ENCODE results near the gene DTHD1.
A peak's percentile ranks its signal among the peaks of the same experiment; 100 is the strongest.

DTHD1 gene

DNA sequence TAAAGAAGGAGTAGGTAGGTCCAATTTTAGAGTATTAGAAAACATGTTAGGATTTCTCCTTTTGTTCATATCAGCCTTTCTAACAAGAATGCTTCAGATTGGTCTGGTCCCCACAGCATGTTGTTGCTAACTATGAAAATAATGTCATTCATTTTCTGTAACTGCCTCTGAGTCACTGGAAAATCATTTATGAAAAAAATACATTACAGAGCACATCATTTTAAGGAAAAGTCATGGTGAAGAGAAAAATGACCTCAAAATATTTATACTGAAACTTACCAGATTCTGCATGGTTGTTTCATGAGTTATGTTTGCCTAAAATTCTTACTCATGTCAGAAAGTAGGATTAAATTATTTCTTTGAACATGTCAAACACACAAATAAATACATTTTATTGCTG lies 35.2 kb downstream of the DTHD1 start:
- DNase-seq = no peak

DNA sequence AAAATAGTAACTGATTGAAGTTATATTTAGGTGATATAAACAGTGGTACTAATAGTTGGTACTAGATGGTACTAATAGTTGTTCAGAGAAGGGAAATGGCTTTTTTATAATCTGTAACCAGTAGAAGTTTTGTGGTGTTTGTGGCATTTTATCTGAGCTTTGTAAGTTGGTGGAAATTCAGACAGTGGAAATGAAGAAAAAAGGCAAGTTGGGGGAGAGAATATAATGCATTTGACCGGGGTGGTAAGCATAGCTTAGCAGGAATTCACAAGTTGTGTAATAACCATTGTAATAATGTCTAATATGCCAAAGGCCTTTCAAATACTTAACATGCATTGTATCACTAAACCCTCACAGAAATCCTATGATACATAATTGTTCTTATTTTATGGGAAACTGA lies 36.3 kb downstream of the DTHD1 start:
- peak; percentile 18 for DNase-seq

DNA sequence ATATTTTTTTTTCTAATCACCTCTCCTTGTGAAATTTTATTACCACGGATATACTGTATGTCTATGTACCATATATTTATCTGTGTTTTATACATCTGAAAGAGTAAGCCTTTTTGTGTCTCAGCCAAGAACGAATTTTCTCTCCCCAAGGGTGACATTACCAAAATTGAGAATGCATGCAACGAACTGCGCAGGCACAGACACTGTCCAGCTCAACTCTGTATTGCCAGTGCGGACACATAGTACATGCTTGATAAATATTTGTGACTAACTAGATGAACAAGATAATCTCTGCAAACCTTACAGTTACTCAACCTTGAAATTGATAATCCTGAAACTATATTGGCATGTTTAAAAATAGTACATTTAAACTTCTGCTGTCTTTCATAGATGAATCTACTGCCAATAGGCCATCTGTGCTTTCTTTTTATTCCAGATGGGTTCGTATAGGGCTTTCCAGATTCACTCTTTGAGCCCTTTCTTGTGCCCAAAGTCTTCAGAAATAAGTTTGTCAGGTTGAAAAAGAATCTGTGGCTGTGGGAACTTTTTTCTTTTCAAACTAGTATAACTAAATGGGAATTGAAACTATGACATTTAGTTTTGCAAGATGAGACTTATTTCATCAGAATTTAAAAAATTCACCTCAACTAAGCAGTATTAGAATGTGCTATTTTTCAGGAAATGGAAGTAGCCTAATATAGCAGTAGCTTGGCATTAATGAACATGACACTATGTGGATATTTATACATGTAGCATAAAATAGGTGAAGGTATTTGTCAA lies 38.9 kb downstream of the DTHD1 start:
- DNase-seq = no peak

DNA sequence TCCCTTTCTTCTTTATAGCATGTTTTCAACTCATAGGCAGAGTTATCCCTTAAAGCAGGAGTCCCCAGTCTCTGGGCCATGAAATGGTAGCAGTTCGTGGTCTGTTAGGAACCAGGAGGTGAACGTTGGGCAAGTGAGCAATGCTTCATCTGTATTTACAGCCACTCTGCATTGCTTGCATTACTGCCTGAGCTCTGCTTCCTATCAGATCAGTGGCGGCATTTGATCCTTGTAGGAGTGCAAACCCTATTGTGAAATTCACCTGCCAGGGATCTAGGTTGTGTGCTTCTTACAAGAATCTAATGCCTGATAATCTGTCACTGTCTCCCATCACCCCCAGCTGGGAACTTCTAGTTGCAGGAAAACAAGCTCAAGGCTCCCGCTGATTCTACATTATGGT lies 39.8 kb downstream of the DTHD1 start:
- DNase-seq = no peak

DNA sequence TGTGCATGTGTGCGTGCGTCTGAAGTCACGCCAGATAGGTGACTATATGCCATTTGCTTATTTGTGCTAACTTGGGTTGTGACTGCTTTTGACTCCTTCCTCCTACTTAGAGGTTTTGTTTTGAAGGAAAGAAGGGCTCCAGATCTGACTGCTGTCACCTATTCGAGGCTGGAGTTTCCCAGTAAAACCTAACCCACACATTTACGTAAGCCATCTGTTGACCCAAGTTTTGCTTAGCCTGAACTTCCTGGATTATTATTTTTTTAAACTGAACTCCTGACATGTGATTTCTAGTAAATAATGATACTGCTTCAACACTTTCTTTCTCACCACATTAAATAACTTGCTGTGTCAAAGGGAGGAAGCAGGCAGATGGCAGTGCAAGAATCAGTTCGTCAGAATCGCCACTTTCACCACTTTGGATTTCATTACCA lies 41.5 kb downstream of the DTHD1 start:
- DNase-seq = peak; percentile 79

DNA sequence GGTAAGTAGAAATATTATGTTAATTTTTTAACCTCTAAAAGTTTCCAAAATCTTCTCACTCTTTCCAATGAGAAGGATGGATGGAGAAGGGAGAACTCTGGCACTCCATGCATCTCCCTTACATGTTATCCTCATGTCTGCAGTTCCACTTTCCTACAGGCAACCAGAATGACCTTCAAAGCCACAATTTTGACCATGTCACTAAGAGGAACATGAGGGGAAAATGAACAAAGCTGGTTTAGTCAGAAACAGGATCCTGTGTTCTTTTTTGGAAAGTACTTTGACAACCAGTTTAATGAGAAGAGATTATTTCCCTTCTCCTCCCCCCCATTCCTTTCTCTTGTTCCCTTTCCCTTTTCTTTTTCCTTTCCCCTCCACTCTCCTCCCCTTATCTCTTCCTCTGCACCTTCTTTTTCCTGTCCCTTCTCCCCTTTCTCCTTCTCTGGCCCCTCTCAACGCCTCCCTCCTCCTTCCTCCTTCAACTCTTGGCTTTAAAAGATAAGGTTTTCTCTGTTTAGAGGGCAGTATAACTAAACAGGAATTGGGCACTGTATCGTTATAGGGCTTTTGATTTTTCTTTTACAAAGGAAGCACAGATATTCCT lies 42.5 kb downstream of the DTHD1 start:
- no peak for DNase-seq

DNA sequence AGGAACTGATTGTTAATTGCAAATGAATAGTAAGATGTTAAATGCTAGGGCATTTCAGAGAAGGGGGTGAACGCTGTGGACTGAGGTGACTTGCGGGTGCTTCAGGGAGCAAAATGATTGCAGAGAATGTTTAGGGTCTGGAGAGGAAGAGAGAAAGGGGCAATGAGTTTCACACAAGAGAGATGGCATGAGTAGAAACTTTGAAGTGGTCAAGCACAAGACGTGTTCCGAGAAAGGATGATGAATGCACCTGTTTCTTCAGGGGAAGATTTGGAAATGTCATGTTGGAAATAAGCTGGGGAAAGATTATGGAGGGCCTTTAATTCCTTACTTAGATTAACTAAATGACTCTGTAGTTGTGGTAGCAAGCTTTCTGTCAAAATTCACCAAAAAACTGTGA lies 43.4 kb downstream of the DTHD1 start:
- no peak for DNase-seq

DNA sequence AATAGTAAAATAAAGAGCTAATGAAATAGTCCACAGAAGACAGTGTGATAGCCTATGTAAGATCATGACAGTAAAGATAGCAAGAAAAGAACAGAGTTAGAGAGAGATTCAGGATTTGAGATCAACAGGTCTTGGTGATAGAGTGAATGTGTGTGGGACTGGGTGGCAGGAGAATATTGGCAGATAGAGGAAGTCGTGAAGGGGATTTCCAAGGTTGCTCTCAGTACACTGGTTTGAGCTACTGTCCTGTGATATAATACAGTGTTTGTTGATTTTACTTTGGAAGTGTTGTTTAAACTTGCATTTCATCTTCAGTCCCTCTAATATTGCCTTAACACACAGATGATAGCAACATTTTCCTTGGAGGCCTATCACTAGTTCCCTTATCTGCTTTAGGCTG lies 44.1 kb downstream of the DTHD1 start:
- DNase-seq = peak; percentile 62

DNA sequence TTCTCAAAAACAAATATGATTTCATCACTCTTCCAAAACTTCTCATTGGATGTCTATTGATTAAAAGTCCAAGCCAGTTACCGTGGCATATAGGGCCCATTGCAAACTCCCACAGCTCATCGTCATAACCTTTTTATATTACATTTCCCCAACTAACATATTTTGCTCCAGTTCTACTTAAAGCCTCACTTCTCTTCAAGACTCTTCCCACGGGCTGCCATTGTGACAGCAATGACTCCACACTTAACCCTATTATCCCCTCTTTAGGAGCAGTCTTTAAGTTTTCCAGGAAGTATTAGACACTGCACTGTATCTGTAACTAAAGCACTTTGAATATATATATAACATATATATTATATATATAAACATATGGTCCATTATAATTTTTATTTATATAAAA lies 44.5 kb downstream of the DTHD1 start:
- DNase-seq = no peak

DNA sequence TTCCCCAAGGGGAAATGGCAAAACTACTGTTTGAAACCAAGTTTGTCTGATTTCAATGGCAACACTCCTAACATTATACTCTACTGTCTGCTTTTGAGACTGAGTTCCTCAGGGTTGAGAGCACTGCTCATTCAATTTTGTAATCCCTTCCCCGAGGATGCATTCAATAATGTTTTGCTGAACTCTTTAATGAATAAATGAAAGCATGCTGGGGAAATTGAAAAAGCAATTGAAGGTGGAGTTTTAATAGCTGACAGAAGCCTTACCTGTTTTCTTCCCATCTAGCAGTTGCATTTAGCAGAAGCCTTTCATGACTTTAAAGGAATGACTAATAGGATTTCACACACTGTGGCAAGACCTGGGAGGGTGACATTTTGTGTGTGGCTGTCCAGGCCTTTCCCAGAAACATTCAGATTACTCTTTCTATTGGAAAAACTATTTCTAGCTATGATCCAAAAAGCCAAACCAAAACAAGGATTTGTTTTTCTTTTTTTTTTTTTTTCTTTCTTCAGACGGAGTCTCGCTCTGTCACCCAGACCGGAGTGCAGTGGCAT lies 45.1 kb downstream of the DTHD1 start:
- DNase-seq = no peak

DNA sequence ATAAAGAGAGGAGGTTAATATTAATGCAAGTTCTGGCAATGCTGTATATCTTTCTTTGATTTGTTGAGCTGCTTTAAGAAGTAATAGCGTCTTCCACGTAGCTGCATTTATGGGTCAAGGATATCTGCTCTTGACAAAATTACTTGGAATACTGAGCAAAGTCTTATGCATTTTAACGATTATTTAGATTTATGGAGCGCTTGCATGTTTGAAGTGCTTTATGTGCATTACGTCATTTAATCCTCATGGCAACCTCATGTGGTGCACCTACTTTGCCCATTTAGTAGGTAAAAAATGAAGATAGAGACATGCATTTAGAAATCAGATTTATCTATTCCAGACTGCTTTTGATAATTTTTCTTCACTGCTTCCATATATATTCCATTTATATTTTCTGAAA lies 46.0 kb downstream of the DTHD1 start:
- no peak for DNase-seq

DNA sequence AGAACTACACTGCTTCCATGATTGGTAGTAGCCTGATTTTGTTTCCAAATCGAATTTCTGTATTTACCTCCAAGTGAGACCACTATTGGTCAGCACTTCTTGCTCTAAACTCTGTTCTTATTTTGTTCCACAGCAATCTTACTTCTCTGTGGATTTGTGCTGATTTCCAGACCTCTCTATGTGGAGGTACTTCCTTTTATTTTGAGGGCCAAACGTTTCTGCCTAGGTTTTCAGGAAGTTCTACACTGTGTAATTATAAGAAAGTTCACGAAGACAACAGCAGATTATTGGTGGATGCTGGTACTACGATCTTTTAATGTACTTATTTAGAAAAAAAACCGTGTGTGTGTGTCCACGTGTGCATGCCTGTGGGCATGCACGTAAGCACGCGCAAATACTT lies 46.7 kb downstream of the DTHD1 start:
- no peak for DNase-seq

DNA sequence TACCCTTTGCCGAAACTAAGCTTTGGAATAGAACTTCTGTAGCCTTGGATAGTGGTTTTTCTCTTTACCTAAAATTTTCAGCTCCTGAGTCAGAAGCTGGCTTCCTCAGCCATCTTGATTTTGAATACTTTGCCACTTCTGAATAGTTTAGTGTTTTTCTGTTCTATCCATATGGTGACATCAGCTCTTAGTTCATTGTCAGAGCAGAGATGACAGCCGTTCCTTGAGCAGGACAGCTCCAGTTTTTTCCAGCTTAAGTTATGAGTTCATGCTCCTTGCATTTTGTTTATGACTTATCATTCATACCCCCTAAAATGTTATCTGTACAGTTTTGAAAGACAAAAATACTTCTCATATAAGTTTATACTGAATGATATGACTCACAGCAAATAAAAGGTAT lies 47.8 kb downstream of the DTHD1 start:
- DNase-seq = no peak

DNA sequence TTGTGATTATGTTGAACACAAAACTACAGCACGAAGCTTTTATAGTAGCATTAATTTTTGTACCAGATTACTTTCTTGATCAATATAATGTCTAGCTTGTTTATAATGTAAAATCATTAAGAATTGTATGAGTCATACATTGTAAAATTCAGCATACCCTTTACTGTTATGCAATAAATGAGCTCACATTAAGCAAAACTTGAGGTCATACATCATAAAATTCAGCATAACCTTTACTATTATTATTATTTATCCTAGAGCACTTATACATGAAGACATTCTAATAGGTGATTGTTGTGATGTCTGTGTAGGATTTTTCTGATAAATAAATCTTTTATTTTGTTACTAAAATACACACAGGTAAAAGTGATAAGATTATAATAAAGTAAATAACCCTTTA lies 49.4 kb downstream of the DTHD1 start:
- no peak for DNase-seq

DNA sequence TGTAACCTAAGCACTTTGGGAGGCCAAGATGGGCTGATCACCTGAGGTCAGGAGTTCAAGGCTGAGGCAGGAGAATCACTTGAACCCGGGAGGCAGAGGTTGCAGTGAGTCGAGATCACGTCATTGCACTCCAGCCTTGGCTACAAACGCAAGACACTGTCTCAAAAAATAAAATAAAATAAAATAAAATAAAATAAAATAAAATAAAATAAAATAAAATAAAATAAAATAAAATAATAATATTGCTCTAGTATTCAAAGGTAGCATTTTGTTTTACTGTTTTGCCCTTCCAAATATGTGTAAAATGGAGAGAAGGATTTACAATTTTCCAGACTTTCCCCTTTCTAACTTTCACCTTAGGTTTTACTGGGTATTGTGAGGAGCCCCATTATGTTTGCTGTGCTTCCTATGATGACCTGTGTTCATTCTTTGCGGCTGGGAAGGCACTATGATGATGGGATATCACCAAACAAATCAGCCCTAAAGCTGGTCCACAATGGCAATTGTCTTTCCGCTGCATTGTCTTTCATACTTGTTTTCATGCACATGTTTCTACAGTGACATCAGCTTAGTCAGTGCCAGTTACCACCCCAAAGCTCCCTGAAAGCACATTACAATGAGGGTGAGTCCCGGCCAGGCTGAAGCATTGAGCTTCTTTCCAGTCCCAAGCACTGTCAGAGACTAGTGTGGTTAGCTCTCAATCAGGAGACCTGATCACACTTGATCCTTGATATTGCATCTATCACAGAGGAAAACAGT lies 50.8 kb downstream of the DTHD1 start:
- no peak for DNase-seq

DNA sequence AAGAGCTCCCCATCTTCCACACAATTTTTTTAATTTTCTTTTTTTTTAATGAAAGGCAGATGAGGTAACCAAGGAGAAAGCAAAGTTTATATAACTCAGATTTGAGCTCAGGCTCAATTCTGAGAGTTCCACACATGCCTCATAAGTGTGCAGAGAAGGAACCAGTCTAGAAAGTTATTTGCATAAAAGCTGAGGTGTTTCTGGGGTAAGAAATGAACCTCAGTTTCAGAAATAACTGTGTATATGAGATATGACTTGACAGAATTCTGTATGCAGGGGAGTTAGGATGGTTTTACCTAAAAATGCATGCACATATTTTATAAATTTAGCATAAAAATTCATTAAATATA lies 51.3 kb downstream of the DTHD1 start:
- DNase-seq = no peak

DNA sequence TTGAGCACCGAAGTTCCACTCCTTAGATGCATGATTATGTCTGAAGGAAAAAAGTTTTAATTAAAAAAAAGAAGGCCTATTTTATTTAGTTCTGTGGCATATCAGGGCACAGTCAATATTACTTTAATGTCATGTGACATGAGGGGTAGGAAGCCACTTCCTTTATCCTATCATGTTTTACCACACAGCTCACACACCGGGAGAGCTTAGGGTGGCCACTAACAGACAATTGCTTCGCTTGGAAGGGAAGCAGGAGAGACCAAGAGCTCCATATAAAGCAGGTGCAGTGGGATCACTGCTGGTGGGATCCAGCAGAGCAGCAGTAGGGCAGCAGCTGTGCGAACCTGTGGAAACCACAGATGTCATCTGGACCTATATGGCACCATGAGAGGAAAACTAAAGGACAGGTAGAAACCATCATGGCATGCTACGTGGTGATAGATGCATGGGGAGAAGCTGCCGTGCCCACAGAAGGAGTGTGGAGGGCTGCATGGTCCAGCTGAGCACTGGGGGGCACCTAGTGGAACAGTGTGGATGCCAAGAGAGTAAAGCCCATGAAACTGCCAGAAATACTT lies 52.0 kb downstream of the DTHD1 start:
- no peak for DNase-seq

DNA sequence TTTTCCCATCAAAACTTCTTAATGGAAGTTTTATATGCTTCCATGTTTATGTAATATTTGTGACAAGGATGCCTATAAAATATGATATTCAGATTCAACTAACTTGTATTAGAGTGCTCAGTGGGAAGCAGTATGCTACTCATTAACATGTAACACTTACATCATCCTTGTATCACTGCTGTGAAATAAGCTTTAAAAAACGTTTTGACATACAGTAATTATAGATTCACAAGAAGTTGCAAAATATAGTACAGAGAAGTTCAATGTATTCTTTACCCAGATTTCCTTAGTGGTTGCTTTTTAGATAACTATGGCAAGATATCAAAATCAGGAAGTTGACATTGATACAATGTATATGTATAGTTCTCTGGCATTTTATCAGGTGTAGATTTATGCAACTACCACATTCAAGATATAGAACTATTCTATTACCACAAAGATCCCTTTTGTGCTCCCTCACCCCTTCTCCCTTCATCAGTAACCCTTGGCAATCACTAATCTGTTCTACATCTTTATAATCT lies 56.3 kb downstream of the DTHD1 start:
- DNase-seq = no peak

DNA sequence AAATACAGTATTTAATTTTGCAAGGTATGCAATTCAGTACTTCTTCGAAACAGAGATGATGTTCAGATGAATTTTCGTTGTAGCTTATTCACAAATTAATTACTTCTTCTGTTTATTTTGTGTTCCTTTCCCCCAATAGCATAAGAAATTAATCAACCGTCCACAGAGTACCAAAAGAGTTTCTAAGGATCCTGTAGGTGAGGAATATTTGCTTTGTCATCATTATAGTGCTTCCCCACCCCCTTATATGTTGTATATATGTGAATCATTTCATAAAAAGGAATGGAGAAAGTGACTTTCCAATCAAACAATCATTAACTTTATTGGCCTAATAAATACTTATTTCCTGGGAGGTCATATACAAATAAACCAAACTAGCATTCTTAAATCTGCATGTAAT lies 57.6 kb downstream of the DTHD1 start:
- DNase-seq = no peak

DNA sequence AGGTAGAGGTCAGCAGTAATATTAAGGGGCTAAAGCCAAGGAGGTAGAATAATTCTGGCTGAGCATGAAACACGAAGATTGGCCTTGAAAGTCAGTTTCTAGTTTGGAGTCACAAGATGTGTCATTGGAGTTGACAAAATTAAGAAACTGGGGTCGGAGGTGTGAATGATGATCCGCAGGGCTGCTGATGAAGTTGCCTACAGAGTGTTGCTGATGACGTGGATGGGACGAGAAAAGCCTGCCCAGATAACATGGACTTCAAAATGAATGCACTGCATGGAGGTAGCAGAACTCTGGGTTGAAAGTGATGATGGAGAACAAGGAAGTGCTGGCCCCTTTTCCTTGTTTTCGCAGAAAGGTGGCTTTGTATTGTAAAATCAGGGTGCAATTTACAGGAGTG lies 60.5 kb downstream of the DTHD1 start:
- DNase-seq = no peak

DNA sequence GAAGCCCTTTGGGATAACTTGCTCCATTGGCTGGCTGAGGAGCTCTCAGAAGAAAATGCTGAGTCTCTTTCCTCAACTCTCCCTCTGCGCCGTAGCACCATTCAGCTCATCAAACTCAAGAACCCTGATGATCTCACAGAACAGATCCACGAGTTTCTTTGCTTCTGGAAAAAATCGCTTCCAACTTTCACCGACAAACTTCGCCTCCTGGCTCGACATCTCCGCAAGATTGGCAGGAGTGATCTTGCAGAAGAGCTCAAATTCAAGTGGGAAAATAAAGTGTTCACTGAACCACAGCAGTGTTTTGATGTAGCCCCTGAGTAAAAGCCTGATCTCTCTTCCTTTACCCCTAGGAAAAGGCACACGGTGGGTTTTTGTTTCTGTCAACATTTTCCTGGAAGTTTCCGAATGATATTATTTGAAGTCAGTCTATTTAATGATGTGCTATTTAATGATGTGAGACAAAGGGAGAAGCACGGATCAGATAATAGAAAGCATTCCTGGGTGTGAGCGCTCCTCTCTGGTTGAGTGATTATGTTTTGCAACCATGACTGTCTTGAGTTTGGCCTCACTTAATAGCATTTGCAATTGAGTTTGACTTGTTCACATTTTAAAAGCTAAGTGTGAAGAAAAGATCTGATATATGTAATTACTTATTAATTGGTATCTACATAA lies 62.2 kb downstream of the DTHD1 start:
- DNase-seq = no peak

DNA sequence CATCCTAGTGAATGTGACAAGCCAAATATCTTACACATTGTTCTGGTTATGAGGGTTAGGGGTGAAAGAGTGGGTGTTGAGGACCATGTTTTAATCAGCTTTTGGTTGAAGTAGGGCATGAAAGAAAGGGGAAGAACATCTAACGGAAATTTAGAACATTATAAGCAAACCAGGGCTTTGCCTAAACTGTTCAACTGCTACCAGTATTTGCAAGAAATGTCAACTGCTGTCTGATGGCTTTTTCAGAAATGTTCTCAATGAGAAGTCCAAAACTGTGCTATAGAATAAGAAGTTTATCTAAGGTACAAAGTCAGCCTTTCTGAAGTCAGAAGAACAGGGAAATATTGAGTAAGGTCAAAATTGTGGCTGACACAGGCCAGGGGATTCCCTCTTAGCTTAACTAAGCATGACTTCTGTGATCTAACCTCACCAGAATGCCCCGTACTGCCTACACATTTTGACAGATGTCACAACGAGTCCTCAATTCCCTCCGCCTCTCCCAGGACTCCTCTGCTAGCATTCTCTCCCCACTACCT lies 67.1 kb downstream of the DTHD1 start:
- DNase-seq = peak; percentile 19
